GM18499 (cell line): ENCODE data around the gene ZC3H12D.
"Not testable (repeated sequence)": the region's sequence is repeated elsewhere in the genome, so short reads cannot be mapped to it uniquely, and the experiment has no call there.

Experiments
- ATAC-seq: cut with Tn5 transposase; IDR thresholded peaks from one replicate; pipeline ENCODE4 v1.9.1; 2021; ENCODE audit warnings: moderate number of reproducible peaks; ENCODE audit not compliant: insufficient read depth, unreplicated experiment

The ZC3H12D gene

DNA sequence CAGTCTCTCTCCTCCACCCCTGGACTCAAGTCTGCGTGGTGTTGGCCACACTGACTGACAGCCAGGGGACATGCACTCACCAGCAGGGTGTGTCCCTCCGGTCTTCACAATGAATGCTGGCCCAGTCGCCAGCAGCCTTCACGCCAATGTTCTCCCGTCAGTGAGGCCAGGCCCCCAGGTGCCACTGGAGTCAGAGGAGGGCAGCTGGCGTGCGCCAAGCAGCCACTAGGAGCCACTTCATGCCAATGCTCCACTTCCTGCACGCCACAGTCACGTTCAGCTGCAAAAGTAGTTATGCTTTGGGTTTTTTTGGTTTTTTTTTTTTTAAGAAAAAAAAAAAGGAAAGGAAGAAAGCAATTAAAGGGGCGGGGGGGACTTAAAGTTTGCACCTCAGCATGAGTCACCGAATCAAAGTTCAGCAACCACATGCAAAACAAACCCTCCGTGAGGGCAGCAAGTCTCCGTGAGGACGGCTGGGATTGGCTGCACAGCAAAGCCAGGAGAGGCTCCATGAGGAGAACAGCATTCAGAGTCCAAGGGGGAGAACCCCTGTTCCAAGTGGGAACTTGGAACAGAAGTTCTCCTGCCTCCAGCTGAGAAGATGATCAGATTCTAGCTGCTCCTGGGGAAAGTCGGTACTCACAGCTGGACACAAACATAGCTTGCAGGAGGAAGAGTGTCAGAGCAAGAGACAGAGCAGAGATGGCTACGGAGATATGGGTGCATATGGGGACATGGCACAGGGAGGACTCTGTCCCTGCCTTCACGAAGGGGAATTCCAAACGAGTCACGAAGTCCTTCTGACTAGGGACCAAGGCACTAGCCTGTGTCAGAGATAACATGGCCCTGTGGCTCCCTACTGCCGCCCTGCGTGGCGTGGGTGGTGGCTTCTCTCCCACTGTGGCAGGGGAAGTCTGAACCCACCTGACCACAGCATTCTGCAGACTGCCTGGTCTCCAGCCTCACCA, at the start of gene ZC3H12D:
Gene ZC3H12D (minus strand): TSS at position 282 of the 968 bp plus-strand sequence. CDS start 10,471 bp downstream, outside the sequence.
- no peak for ATAC-seq

- ATAC-seq: no peak
Measured at GRCh38 chr6:149529650-149530049, 44.8 kb upstream of the ZC3H12D start.

- no peak for ATAC-seq
Measured at GRCh38 chr6:149515494-149515893, 30.7 kb upstream of the ZC3H12D start.

GRCh38 chr6:149513915-149514314, 29.1 kb upstream of the ZC3H12D start:
- no peak for ATAC-seq

DNA sequence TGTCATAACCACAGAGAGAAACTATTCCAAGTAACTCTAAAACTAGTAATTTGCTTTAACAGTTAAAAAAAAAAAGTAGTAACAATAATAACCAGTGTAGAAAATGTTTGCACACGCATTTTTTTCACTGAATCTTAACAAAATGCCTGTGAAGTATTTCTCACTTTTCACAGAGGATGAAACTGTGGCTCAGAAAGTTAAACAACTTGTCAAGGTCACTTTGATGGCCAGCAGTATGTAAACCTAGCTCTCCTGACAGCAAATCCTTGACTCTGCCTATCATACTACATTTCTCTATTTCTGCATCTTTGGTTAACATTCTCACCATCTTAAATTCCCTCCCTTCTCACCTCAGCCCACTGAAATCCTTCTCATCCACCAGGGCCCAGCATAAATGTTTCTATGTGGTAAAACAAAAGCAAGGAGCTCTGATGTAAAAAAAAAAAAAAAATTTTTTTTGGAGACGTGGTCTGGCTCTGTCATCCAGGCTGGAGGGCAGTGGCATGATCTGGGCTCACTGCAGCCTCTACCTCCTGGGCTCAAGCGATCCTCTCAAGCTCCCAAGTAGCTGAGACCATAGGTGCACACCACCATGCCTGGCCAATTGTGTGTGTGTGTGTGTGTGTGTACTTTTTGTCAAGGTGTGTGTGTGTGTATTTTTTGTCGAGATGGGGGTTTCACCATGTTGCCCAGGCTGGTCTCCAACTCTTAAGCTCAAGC, 26.1 kb upstream of the ZC3H12D start:
- ATAC-seq: no peak

DNA sequence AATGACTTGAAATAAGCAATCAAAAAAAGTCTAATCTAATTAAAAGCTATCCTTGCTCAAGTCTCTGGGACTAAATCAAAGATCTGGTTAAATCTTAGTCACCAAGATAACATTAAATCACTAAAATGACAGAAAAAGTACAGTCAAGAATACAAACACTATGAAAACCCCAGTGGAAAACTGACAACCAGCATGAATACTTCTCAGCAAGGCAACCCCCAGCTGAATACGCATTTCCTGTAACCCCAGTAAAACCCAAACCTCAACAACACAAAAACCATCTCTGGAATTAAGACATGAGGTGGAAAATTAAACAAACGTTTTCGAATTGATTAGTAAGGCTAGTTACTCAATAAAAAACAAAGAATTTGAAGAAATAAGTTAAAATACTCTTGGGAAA, 23.7 kb upstream of the ZC3H12D start:
- no peak for ATAC-seq

GRCh38 chr6:149503872-149504271, 19.1 kb upstream of the ZC3H12D start:
- no peak for ATAC-seq

DNA sequence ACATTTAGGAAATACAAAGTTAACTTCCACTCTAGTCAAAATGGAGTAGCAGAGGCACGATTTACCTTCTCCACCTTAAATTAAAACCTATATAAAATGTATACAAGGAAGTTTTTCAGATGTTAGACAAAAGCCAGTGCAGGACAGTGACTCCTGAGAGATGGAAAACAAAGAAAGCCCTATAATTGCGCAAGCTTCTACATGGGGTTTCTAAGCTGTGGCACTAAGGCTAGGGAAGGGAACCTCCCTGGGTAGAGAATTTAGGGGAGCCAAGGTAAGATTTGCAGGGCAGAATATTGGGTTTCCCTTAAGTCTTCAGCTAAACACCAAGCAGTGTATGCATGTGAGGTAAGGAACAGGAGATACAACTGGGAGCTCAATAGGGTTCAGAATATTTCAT, 18.5 kb upstream of the ZC3H12D start:
- no peak for ATAC-seq

GRCh38 chr6:149501768-149502167, 17.0 kb upstream of the ZC3H12D start:
- no peak for ATAC-seq

DNA sequence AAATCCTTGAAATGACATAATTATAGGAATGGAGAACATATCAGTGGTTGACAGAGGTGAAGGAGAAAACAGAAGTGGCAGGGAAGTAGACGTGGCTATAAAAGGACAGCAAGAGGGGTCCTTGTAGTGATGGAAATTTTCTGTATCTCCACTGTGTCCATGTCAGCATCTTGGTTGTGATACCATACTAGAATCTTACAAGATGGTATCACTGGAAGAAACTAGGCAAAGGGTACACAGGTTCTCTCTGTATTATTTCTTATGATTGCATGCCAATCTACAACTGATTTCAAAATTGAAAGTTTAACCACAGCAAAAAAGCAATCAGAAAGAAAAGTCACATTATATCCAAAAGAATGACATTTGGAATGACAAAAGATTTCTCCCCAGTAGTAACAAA, 16.4 kb upstream of the ZC3H12D start:
- ATAC-seq: no peak

- no peak for ATAC-seq
Measured at GRCh38 chr6:149500096-149500495, 15.3 kb upstream of the ZC3H12D start.

DNA sequence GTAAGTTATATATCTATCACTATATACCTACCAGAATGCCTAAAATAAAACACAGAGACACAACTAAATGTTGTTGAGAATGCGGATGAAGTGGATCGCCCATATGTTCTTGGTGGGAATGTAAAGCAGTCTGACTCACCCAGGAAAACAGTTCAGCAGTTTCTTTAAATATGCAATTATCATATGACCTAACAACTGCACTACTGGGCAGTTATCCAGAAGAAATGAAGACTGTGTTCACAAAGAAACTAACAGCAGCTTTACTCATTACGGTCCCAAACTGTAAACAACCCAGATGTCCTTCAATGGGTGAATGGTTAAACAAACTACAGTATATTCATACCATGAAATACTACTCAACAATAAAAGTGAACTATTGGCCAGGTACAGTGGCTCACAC, 14.3 kb upstream of the ZC3H12D start:
- ATAC-seq: no peak

DNA sequence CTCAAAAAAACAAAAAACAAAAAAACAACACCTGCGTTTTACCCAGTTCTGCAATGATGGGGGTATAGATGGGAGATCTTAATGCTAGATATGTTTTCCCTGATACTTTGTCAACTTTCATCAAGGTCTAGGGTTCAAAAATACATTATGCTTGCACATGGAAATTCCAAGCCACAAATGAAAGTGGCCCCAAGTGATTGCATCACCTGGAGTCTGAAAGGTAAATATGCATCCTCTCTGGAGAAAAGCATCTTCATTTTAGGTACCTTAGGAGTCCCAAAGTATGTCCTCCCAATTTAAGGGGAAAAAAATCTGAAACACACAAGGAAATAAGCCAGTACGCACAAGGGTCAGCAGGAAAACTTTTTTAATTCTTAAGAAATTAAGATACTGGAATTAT, 12.6 kb upstream of the ZC3H12D start:
- no peak for ATAC-seq

DNA sequence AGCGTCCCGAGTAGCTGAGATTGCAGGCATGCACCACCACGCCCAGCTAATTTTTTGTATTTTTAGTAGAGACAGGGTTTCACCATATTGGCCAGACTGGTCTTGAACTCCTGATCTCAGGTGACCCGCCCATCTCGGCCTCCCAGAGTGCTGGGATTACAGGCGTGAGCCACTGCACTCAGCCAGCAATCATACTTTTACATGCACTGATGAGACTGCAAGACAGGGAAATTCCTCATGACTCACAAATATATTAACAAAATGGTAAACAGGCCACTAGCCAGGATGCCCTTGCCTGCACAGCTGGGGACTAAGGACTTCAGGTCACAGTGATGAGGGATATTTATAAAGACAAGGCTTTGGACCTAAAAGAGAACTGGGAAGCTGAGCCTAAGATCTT, 11.8 kb upstream of the ZC3H12D start:
- ATAC-seq: not testable (repeated sequence)

DNA sequence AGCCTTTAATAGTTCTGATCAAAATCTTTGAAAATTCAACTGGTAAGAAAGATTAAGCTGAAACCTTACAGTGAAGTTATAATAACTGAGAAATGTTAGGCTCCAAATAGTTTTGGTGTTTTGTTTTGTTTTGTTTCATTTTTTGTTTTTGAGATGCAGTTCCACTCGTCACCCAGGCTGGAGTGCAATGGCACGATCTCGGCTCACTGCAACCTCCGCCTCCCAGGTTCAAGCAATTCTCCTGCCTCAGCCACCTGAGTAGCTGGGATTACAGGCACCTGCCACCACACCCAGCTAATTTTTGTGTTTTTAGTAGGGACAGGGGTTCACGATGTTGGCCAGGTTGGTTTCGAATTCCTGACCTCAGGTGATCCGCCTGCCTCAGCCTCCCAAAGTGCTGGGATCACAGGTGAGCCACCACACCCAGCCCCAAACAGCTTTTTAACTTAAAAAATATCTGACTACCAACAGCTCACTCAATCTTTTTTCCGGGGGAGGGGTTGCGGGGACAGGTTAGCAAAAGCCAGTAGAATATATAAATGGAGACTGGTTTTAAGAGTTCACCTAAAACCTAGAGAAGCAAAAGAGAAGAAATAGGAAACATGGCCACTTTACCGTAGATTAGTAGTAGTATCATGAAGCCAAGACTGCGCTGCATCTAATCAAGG, 10.7 kb upstream of the ZC3H12D start:
- ATAC-seq: not testable (repeated sequence)

GRCh38 chr6:149494810-149495209, 10.0 kb upstream of the ZC3H12D start:
- ATAC-seq: not testable (repeated sequence)

DNA sequence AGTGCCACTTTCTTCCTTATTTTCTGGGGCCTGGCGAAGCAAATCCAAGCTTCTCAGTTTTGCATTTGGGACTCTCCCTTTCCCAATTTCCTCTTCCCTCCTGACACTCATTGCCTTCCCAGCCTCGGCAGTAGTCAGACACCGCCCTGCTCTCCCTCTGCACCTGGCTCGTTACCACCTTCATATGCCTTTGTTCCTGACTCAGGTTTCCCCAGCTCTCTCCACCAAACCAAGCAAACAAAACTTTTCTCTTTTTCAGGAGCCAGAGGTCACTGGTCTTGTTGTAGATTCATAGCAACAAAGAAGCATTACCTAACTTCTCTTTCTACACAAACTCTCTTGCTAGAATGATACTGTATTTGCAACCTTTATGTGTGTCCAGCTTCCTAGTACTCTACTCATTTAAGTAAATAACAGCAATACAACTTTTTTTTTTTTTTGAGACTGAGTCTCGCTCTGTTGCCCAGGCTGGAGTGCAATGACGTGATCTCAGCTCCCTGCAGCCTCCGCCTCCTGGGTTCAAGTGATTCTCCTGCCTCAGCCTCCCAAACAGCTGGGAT, 9.0 kb upstream of the ZC3H12D start:
- ATAC-seq: no peak

DNA sequence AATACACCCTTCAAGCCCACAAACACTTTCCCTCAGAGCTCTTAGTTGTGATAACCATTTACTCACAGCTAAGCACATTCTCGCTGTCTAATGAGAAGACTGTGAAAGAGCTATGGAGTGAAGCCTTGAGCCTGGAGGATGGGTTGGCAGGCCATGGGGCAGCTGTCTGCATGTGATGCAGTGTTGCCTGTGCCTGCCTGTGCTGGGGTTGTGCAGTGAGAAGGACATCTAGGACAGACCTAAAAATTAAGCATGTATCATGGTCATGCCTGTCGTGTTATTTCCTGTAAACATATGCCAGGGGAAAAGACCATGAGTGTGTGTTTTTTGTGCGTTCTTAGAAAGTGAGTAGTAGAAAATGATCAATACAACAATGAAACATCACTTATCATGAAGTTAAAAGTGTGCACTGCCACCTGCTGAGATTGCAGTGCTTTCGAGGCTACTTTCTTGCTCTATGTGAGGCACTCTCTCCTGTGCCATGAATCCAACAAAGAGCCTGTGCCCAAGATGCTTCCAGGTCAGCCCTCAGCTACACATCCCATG, 8.1 kb upstream of the ZC3H12D start:
- ATAC-seq: no peak

DNA sequence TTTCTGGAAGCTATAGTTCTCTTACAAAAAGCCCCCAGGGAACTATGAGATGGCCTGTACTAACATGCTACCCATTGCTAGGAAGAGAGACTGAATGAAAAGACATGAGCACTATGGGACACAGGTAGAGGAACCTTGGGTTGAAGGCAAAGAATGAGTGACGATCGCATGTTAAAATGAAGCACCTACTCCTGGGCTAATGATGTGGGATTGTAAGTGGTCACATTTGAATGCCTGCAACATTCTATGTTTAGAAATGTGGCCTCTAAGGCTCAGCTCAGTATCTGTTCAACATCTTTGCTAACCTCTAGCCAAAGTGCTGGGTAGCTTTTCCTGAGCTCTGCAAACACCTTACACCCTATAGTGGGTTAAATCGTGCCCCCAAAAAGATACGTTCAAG, 5.2 kb upstream of the ZC3H12D start:
- ATAC-seq: no peak

DNA sequence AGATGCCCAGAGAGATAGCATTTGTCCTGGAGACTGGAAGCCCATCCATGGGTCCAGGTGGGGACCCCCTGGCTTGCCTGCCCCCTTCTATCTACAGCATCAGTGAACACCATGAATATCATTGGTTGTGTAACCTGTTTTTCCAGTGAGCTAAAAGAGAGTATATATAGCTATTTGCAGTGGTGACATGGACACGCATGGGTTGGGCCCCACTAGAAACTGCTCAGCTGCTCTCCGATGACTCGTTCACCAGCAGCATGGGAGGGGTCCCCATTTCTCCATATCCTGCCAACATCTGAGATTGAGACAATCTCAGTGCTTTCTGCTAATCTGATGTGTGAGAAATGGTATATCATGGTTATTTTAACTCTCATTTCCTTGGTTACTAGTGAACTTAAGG, 4.0 kb upstream of the ZC3H12D start:
- ATAC-seq: no peak
